NK-92 treated with Interleukin-12 subunit alpha and Interleukin-12 subunit beta, amount 100 ng/mL, for 24 hours (cell line): ENCODE data around the gene ZNF74.
"Not testable (repeated sequence)": the region's sequence is repeated elsewhere in the genome, so short reads cannot be mapped to it uniquely, and the experiment has no call there.

Experiments used
- DNase-seq: peaks from one replicate; lab custom pipeline; 2025; lab: John Stamatoyannopoulos, UW

Gene ZNF74

GRCh38 chr22:20376281-20376680 lies 17.7 kb upstream of the ZNF74 start:
- not testable (repeated sequence) for DNase-seq

GRCh38 chr22:20376983-20377382 lies 17.0 kb upstream of the ZNF74 start:
- not testable (repeated sequence) for DNase-seq

DNA sequence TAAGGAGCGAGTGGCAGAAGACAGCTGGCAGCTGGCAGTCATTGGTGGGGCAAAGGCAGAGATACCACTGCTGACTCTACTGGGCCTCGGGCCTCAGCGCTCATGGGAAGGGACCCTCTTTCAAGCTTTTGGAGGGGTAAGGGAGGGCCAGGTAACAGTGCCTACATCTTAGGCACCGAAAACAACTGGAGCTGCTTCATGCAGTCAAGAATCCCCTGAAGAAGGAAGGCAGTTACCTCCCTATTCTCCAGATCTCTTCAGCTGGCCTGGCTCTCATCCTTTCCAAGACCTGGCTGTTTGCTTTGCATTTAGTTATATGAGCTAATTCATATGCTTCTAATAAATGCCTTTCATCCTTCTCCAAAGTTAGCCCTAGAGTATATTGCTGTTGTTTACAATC lies 15.8 kb upstream of the ZNF74 start:
- DNase-seq: no peak

- DNase-seq: not testable (repeated sequence)
Measured at GRCh38 chr22:20378684-20379083, 15.3 kb upstream of the ZNF74 start.

- no peak for DNase-seq
Measured at GRCh38 chr22:20380486-20380885, 13.5 kb upstream of the ZNF74 start.

DNA sequence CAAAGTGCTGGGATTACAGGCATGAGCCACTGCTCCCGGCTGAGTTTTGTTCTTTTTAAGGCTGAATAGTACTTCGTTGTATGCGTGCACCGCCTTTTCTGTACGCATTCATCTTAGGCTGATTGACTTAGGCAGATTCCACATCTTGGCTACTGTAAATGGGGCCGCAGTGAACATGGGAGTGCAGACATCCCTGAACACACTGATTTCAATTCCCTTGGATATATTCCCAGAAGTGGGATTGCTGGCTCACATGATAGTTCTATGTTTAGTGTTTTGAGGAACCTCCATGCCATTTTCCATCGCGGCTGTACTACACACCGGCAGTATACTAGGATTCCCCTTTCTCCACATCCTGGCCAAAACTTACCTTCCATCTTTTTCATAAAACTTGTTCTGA lies 10.4 kb upstream of the ZNF74 start:
- no peak for DNase-seq

DNA sequence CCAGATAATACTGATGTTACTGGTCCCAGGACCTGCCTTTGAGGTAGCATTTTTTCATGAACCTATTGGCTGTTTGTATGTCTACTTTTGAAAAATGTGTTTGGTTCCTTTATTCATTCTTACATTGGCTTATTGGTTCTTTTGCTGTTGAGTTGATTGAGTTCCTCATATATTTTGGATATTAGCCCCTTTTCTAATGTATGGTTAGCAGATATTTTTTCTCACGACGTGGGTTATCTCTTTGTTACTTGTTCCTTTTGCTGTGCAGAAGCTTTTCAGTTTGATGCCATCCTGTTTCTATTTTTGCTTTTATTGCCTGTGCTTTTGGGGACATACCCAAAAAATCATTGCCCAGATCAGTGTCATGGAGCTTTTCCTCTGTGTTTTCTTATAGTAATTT lies 9.8 kb upstream of the ZNF74 start:
- DNase-seq: no peak

DNA sequence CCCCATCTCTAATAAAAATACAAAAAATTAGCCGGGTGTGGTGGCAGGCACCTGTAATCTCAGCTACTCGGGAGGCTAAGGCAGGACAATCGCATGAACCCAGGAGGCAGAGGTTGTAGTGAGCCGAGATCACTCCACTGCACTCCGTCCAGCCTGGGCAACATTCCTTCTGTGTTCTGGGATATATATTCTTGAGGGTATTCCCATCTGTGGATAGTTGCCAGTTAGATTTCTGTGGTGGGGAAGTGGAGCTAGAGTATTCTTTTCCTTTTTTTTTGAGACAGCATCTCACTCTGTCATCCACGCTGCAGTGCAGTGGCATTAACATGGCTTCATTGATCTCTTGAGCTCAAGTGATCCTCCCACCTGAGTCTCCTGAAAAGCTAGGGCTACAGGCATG lies 9.1 kb upstream of the ZNF74 start:
- no peak for DNase-seq

GRCh38 chr22:20386336-20386735 lies 7.6 kb upstream of the ZNF74 start:
- no peak for DNase-seq

GRCh38 chr22:20386972-20387371 lies 7.0 kb upstream of the ZNF74 start:
- DNase-seq: no peak

- DNase-seq: no peak
Measured at GRCh38 chr22:20388200-20388599, 5.8 kb upstream of the ZNF74 start.

DNA sequence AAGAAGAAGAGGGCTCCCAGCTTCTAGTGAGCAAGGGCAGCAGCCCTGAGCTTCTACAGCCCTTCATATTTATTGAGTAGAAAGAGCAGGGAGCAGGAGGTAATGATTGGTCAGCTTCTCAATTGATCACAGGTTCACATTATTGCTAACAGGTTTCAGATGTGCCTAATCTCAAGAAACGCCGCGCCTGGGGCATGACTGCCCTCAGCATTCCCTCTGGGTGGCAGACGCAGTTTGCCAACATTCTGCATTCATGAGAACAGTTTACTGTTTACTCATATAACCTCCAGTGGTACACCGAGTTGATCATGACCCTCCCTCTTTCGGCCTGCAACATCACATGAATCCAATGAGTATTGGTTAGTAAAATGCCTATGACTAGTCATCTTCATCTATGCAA lies 4.7 kb upstream of the ZNF74 start:
- DNase-seq: no peak

GRCh38 chr22:20390394-20390907 lies 3.5 kb upstream of the ZNF74 start:
- no peak for DNase-seq

- no peak for DNase-seq
Measured at GRCh38 chr22:20391222-20391621, 2.7 kb upstream of the ZNF74 start.

DNA sequence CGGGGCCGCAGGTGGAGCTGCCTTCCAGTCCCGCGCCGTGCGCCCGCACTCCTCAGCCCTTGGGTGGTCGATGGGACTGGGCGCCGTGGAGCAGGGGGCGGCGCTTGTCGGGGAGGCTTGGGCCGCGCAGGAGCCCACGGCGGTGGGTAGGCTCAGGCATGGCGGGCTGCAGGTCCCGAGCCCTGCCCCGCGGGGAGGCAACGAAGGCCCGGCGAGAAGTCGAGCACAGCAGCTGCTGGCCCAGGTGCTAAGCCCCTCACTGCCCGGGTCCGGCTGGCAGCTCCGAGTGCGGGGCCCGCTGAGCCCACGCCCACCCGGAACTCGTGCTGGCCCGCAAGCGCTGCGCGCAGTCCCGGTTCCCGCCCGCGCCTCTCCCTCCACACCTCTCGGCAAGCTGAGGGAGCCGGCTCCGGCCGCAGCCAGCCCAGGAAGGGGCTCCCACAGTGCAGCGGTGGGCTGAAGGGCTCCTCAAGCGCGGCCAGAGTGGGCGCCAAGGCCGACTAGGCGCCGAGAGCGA lies 1.5 kb upstream of the ZNF74 start:
- DNase-seq: not testable (repeated sequence)

DNA sequence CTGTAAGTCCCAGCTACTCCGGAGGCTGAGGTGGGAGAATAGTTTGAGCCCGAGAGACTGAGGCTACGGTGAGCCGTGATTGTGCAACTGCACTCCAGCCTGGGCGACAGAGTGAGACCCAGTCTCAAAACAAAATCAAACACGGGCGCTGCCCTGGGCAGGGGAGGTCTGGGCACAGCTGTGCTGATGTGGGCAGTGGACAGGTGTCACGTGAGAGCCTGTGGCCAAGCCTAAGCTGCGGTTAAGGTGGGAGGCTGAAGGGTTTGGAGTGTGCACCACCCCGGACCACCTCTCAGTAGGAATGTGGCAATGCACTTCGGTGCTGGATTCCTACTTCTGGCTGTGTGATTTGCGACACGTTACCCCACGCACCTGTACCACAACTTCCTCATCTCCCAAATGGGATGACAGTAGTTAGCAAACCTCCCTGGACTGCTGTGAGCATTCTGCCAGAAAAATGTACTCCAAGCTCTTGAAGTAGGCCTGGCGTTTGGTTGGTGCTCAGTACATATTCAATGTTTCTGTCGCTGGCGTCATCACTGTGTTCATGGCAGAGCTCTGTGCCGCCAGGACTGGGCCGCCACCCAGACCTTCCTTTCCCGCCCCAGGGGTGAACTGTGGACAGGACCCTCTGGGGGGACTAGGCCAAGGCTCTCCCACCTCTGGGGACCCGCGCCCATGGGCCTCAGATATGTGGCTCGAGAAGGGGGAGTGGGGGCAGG lies 807 bp upstream of the ZNF74 start:
- DNase-seq: no peak

- no peak for DNase-seq
Measured at GRCh38 chr22:20395181-20395906, 1.4 kb downstream of the ZNF74 start.

- no peak for DNase-seq
Measured at GRCh38 chr22:20395907-20396287, 1.9 kb downstream of the ZNF74 start.

DNA sequence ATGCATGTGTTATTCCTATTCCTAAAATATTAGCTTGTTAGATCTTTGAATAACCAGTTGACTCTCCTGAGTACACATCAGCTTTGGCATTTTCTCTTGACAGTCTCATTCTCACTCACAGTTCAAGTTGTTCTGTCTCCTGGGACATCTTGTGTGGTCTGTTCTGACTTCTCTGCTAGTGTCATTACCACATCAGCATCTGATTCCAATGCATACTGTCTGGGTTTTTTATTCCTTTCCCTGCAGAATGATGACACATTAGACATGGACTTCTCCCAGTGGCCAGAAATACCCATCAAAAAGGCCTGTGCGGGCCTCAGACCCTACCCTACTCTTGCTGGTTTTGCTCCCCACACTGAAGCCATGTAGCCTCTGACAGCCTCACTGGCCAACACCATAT lies 2.7 kb downstream of the ZNF74 start:
- no peak for DNase-seq

- DNase-seq: no peak
Measured at GRCh38 chr22:20397498-20397897, 3.5 kb downstream of the ZNF74 start.

GRCh38 chr22:20398420-20398819 lies 4.5 kb downstream of the ZNF74 start:
- DNase-seq: no peak

DNA sequence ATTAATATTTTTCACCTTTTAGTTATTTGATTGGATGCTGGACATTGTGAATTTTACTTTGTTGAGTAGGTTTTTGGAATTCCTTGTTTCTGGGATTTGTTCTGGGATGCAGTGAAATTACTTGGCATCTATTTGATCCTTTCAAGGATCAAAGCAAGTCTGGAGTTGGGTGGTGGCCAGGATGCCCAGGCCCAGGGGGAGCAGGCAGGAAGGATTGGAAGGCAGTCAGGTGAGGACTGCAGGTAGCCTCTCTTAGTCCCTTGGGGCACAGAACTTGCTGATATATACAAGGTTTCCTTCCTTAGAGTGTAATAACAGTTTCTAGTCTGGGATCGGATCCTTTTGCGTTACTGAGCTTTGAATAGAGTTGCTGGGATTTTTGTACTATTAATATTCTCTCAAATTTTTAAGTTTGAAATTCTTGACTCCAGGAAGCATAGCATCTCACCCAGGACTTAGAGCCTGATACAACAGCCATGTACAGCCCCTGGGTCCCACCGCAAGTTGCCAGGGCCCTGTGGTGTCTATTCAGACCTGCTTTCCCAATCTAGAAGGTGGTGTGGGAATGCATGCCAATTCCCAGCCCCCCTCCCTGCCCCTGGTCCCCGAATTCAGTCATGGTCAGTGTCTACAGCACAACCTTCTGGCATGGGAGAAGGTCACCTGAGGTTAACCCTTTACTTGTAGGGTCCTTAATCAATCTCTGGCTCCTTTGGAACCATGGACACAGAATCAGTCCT lies 6.1 kb downstream of the ZNF74 start:
- no peak for DNase-seq
